GM21723 (cell line): ENCODE results near the gene BRMS1.
"Not testable (repeated sequence)": the region's sequence is repeated elsewhere in the genome, so short reads cannot be mapped to it uniquely, and the experiment has no call there.

ENCODE experiments used
- ATAC-seq: cut with Tn5 transposase; IDR thresholded peaks from one replicate; pipeline ENCODE4 v1.9.1; 2021; ENCODE audit warnings: mild to moderate bottlenecking, moderate library complexity; ENCODE audit not compliant: unreplicated experiment

BRMS1 gene

DNA sequence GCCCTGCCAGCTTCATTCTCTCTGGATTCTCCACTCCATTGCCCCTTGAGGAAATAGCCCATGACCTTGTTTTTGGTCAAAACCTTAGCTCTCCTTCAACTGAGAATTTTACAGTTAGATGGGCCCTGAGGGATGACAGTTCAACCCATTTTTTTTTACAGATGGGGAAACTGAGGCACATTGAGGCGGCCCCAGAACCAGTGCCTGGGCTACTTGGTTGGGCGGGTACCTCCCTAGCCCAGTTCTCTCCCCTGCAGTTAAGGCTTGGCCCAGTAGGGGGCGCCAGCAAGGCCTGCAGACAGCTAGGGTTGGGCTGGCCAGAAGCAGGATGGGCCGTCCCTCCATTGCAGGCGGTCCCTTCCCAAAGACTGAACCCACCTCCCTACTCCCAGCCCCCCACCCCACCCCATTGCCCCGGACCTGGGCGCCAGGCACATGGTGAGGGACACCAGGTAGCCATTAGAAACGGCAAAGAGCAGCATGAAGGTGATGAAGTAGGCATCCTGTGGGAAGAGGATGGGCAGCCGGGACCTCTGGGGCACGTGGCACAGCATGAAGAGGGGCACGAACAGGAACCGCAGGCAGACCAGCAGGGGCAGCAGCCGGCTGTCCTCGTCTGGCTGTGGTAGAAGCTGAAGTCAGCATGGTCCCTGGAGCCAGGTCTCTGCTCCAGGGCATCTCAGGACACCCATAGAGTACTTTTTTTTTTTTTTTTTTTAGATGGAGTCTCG lies 19.1 kb upstream of the BRMS1 start:
- ATAC-seq: no peak

DNA sequence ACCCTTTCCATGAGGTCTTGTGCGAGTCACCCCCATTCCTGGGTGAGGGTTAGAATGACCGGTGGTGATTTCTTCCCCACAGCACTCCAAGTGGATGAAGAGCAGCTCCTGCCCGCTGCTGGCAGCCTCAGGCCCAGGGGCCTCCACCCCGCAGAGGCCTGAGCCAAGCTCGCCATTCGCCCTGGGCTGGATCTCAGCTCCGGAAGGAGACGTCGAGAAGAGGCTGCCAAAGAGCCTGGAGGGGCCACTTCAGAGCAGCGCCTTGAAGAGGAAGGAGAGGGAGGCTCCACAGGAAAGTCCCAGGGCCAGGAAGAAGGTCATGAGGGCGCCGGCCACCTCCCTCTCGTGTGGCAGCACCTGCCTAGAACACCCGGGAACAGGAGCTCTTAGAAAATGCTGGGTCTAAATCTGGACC lies 18.3 kb upstream of the BRMS1 start:
- ATAC-seq: no peak

DNA sequence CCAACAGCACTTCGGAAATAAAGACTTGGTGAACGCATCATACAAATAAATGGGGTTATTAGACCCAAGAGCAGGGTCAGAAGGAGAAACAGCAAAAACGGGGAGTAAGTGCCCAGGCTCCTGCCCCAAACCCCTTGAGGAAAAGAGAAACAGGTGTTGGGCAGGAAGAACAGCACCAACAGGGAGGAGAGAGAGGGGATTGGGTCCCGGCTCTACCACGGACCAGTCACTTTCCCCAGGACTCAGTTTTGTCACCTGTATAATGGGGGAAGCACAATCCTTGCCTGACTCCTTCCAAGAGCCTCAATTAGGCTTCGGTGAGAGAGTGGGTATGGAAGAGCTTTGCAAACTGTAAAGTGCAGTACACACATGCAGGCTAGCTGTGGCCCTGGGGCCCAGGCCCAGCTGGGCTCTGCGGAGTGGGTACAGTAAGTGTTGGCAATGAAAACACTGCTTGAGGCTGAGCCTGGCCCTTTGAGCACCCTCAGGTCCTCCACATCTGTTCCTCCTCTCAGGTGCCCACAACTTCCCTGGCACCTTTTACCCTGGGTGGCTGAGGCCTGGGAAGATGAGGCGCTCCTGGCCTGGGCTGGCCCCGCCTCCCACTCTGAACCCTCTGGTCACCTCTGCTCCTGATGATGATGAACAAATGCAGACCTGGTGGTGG lies 17.7 kb upstream of the BRMS1 start:
- ATAC-seq: no peak

DNA sequence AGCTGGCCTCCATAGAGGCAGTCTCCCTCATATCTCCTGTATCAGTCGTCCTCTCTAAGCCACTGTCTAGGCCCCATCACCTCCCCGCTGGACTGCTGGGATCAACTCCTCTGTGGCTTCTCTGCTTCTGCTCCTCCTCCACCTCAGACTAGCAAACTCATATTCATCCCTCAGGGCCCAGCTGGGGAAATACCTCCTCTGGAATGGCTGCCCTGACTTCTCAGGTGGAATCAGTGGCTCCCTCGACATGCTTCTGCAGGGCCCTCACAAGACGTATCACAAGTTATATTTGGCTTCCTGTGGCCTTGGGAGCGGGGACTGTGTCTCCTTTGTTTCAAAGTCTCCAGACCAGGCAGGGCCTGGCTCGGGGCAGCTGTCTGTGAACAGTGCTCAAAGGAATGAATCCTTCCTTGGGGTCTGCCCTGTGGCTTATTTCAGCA lies 16.6 kb upstream of the BRMS1 start:
- no peak for ATAC-seq

DNA sequence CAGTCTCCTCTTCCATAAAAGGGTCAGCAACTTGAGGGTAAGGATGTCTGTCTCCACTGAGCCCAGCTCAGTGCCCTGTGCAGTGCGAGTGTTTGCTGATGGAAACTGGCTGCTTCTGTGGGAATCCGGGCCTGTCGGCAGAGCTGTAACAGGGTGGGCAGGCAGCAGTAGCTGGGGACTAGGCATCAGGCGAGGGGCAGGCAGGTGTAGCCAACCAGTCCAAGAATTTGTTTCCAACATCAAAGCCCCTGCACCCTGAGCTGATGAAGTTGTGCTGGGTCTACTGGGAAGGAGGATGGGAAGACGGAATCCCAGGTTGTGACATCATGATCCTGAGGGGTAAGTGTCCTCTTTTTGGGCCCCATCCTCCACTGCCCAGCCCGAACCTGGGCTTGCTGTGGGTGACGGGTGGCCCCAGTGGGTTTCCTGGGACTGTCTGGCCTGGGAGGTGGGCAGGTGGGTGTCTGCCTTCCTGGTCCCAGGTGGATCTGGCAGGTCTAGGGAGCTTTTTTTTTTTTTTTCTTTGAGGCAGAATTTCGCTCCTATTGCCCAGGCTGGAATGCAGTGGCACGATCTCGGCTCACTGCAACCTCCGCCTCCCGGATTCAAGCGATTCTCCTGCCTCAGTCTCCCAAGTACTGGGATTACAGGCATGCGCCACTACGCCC lies 15.6 kb upstream of the BRMS1 start:
- no peak for ATAC-seq

DNA sequence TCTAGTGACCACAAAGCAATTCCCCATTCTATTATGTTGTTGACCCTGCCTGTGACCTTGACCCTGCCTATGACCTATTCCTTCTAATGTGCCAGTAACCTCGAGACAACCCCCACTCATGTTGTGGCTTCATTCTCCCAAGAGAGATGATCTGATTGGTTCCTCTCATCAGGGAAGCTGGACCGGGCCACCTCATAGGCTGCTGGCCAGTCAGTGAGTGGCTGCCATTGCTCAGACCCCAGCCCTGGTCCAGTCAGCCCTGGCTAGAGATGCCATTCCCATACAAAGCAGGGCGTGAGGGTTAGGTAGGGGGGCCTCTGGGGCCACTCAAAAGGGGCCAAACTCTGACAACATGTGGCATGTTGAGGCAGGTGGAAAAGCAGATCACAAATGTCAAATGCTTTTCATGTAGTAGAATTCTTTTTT lies 14.8 kb upstream of the BRMS1 start:
- ATAC-seq: no peak

DNA sequence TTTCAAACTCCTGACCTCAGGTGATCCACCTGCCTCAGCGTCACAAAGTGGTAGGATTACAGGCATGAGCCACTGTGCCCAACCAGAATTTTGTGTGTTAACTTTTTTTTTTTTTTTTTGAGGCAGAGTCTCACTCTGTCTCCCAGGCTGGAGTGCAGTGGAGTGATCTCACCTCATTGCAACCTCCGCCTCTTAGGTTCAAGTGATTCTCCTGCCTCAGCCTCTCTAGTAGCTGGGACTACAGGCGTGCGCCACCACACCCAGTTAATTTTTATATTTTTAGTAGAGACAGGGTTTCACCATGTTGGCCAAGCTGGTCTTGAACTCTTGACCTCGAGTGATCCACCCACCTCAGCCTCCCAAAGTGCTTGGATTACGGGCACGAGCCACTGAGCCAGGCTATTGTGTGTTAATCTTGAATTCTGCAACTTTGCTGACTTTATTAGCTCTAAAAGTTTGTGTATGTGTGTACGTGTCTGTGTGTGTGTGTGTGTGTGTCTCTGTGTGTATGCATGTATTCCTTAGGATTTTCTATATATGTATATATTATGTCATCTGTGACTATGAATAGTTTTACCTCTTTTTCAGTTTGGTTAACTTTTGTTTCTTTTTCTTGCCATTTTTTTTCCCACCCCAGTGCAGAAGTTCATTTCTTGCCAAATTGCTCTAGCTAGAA lies 5.8 kb upstream of the BRMS1 start:
- ATAC-seq: not testable (repeated sequence)

DNA sequence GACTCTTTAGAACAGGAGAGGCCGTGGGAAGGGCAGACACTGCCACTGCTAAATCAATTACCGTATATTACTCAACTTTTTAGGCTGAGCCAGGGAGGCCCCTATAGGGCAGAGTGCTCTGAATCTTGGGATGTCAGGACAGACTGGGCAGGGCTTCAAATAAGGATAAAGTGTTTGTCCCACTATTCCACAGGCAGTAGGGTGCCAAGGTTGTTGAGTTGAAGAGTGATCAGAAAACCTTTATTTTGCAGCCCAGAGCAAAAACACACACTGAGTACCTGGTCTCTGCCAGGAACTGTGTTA lies 4.1 kb upstream of the BRMS1 start:
- ATAC-seq: no peak

DNA sequence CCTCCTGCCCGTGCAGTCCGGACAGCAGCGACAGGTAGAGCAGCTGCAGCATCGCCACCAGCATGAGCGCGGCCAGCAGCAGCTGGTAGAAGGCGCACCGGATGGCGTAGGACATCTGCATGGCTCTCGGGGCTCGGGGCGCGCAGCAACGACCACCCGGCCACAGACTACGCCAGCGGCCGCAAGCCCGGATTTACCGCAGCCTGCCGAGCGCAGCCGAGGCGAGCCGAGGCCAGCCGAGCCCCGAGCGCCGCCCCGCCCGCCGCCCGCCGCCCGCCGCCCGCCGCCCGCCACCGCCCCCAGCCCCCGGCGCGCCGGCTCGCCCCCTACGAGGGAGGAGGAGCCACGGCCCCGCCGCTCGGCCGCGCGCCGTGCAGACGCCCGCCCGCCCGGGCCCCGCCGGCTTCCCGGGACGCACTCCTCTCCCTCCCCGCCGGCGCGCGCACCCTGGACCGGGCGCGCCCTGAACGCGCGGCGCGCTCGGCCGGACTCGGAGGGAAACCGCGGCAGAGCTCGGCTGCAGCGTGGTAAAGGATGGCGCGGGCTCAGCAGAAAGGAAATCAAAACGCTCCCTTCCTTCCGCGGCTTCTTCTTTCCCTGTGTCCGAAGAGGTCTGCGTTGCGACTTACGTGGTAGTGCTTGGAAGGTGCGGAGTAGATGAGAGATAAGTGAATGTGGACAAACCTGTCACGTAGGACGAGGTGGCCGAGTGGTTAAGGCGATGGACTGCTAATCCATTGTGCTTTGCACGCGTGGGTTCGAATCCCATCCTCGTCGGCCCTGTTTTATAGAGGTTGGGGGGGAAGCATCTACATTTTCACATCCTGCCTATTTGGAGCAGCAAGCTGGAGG lies 2.7 kb upstream of the BRMS1 start, which contains the start of gene B4GAT1:
Gene B4GAT1, minus strand, starts transcription at position 205 of the 852 bp plus-strand sequence. Its CDS starts 84 bp downstream, at position 121.
- ATAC-seq: peak; percentile 48

DNA sequence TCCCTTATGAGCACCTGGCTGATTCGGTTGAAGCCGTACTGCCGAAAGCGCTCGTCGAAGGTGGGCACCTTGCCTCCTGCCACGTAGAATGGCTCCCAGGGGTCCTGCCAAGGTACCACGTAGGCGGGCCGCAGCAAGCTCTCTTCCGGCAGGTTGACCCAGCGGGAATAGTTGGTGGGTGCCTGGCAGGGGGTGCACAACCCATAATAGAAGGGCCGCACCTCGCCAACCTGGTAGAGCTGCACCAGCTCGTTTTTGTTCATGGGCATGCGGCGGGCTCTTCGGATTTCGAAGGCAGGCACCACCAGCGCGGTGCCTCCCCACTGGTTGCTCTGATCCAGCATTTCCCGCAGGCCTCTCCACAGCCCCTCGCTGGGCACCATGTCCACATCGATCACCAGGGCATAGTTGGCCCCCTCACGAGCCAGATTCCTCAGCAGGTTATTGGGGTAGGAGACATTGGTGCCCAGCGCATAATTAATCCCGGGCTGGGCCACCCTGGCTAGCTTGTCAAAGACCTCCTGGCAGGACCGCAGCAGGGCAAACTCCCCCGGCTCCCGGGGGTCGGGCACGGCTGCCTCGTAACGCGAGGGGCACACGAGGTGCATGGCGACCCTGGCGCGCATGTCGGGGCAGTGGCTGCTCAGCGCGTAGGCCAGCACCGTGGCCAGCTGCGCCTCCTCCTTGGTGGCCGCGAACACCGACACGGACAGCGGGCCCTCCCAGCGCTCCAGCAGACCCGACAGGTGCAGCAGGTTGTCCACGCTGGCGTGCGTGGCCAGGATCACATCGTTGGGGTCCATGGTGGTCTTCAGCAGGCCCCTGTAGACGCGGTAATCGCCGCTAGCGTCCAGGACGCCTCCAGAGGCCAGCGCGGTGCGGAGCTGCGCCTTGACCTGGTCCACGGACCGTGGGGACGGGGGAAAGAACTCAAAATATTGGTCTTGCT lies 1.8 kb upstream of the BRMS1 start:
- no peak for ATAC-seq

DNA sequence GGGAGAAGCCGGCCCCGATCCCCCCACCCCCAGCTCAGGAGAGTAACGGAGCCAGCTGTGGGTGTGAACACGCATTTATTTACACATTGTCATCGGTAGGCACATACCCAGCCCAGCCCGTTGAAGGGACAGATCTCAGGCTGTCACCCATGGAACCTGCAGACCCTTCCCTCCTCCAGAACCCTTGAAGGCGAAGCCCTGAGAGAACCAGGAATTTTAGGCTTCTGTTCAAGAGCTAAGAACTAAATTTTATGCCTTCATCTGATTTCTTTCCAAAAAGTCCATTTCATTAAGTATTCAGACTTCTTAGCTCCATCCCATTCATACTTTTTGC lies 379 bp upstream of the BRMS1 start:
- ATAC-seq: peak; percentile 6

DNA sequence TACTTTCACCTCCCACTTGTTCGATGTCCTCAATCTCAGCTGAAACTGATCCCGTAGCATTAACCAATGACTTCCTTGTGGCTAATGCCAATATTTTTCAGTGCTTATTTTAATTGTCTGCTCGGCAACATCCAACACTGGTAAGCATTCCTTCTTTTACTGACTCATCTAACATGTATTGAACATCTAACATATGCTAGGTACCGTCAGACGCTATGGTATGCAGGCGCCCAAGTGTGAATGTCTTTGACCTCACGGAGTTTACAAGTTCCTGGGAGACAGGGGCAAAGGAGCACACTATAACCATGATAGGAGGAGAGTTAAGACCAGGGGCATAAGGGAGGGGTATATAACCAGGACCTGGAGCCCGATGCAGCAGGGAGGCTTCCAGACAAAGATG lies 1.7 kb downstream of the BRMS1 start:
- ATAC-seq: no peak

DNA sequence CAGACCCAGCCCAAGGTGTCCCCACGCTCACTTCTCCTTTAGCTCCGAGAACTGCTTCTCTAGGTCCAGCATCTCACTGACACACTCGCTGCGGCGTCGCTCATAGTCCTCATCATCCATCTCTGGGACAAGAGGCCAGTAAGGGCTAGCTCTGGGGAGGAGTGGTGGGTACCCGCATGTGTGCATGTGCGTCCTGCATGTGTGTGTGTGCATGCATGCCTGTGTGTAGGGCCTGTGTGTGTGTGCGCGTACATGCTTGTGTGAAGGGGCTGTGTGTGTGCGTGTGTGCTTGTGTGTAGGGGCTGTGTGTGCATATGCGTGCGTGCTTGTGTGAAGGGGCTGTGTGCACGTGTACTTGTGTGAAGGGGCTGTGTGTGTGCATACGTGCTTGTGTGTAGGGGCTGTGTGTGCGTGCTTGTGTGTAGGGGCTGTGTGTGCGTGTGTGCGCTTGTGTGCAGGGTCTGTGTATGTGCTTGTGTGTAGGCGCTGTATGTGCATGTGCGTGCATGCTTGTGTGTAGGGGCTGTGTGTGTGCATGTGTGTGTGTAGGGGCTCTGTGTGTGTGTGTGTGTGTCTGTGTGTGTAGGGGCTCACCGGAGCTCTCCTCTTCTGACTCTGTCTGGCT lies 3.3 kb downstream of the BRMS1 start:
- no peak for ATAC-seq

DNA sequence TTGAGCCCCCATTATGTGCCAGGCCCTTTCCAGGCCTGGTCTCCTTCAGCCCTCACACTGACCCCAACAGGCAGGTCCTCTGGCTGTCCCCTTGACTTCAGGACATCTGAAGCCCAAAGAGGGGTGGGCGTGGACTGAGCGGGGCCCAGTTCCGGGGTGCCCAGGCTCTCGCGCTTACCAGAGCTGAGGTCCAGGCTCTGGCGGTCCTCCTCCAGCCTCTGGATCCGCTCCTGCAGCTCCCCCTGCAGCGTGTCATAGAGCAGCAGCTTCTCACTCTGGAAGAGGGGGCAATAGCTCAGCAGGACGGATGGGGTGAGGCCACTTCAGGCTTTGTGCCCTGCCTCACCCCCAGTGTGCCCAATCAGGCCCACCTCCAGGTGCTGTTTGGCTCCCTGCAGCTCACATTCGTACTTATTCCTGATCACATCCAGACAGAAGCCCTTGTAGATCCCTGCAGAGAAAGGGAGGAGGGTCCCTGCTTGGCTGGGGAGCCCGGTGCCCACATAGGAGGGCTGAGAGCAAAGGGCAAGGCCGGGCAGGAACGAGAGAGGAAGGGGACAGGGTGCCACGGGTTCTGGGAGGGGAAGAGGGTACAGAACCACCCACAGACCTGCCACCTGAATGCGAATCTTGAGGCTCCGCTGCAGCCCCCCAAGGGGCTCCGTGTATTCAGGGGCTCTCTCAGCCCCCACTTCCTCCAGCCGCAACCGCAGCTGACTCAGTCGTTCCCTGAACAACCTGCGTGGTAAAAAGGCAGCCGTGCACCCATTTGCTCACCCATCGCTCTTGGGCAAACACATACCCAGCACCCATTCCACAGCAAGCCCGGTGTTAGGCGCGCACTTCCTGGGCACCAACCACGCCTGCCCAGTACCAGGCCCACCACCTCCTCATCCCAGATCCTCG lies 4.1 kb downstream of the BRMS1 start:
- ATAC-seq: no peak

DNA sequence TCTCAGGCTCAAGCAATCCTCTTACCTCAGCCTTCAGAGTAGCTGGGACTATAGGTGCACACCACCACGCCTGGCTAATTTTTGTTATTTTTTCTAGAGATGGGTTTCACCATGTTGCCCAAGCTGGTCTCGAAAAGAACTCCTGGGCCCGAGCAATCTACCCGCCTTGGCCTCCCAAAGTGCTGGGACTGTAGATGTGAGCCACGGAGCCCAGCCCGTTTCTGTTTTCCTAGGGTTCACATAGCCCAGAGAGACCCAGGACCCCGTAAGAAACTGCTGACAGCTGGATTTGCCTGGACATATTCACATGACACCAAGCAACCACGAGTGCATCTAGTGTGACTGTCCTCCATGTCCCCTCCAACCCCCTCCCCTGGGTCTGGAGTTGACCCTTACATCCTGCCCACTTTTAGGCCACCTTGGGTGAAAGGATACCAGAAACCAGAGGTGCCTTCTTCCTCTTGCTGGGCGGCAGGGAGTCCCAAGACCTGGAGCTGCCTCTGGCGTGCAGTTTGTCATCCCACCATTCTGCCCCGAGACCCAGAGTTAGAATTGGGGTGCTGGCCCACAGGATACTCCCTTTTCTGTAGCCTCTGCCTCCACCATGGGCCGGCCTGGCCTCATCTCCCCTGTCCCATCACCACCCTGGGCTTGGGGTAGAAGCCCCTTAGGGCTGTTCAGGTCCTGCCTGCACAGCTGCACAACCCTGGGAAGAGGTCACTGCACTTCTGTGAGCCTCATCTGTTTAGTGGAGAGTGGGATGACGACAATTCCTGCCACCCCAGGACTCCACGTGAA lies 5.0 kb downstream of the BRMS1 start:
- no peak for ATAC-seq

DNA sequence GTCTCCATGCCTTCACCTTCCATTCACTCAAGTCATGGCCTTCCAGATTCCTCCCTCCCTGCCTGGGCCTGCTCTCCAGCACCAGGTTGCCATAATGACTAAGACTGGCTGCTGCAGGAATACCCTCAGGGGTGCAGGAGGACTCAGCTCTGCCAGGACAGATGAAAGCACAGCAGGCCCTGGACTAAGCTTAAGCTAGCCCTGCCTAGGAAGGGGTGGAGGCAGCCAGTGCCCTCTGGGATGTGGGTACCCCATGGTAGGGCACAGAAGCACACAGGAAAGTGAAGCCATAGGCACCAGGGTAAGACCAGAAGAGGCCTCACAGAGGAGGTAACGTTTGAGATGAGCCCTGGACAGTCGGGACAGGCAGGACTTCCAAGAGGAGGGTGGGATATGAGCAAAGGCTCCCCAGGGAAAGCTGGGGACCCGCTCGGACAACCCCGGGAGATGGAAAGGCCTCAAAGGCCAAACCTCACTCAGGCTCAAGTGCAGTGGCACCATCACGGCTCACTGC lies 5.7 kb downstream of the BRMS1 start:
- no peak for ATAC-seq
